ENCODE data around the gene PRKCH. TPM values are rescaled to one million over a fixed set of nuclear protein-coding genes. Genes with fewer than 3 reads are reported as not detected.
"Not testable (repeated sequence)": the region's sequence is repeated elsewhere in the genome, so short reads cannot be mapped to it uniquely, and the experiment has no call there.

Gene PRKCH
- total RNA-seq, 1 experiment from 2014 or later, result 12.4 TPM

- Mint-ChIP-seq H3K27ac (ENCODE audit: low read depth, unreplicated experiment) (no peak overlapping the region), H3K9me3 (ENCODE audit: unreplicated experiment) (no peaks in the 10 kb centered on the region), H3K36me3 (ENCODE audit: insufficient read depth, unreplicated experiment) (no peaks in the 10 kb centered on the region), H3K4me3 (ENCODE audit: unreplicated experiment) (no peak overlapping the region), H3K4me1 (ENCODE audit: insufficient read depth, unreplicated experiment) (no peaks in the 10 kb centered on the region), H3K27me3 (ENCODE audit: insufficient read depth, unreplicated experiment) (no peaks in the 10 kb centered on the region)
- intact Hi-C loops (cut with micrococcal nuclease), result no loop called here
- no peak for DNase-seq (ENCODE audit: unreplicated experiment)
- ChIA-PET POLR2A (no interaction called here), CTCF (no interaction called here)
- TF ChIP-seq, protein P1, sequence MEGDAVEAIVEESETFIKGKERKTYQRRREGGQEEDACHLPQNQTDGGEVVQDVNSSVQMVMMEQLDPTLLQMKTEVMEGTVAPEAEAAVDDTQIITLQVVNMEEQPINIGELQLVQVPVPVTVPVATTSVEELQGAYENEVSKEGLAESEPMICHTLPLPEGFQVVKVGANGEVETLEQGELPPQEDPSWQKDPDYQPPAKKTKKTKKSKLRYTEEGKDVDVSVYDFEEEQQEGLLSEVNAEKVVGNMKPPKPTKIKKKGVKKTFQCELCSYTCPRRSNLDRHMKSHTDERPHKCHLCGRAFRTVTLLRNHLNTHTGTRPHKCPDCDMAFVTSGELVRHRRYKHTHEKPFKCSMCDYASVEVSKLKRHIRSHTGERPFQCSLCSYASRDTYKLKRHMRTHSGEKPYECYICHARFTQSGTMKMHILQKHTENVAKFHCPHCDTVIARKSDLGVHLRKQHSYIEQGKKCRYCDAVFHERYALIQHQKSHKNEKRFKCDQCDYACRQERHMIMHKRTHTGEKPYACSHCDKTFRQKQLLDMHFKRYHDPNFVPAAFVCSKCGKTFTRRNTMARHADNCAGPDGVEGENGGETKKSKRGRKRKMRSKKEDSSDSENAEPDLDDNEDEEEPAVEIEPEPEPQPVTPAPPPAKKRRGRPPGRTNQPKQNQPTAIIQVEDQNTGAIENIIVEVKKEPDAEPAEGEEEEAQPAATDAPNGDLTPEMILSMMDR (IDR thresholded peaks at IDR 0.05; ENCODE audit: unreplicated experiment), result no peak
- BruUV-seq (replicated peaks), result no TSS peak
These were observed 85.3 kb downstream of the PRKCH start for GRCh38 chr14:61406675-61407074.

GRCh38 chr14:61408498-61408897, 87.1 kb downstream of the PRKCH start:
- TF ChIP-seq, protein P1 (IDR thresholded peaks at IDR 0.05; ENCODE audit: unreplicated experiment), result no peak
- Mint-ChIP-seq H3K4me1 (ENCODE audit: insufficient read depth, unreplicated experiment) (no peaks in the 10 kb centered on the region), H3K4me3 (ENCODE audit: unreplicated experiment) (no peak overlapping the region), H3K36me3 (ENCODE audit: insufficient read depth, unreplicated experiment) (no peaks in the 10 kb centered on the region), H3K9me3 (ENCODE audit: unreplicated experiment) (no peaks in the 10 kb centered on the region), H3K27ac (ENCODE audit: low read depth, unreplicated experiment) (no peak overlapping the region), H3K27me3 (ENCODE audit: insufficient read depth, unreplicated experiment) (no peaks in the 10 kb centered on the region)
- CTCF ChIA-PET, result no interaction called here
- no TSS peak for BruUV-seq (replicated peaks)
- intact Hi-C loops (cut with micrococcal nuclease), result no loop called here
- POLR2A ChIA-PET, result interaction anchor here (0.6 to 1.2 kb wide), 2 partner anchors 12 to 457 kb away, joined by 3 to 6 read pairs; no protein-coding TSS in a partner anchor
- DNase-seq (ENCODE audit: unreplicated experiment), result no peak

GRCh38 chr14:61409782-61410181, 88.4 kb downstream of the PRKCH start:
- Mint-ChIP-seq H3K4me3 (ENCODE audit: unreplicated experiment) (no peak overlapping the region), H3K9me3 (ENCODE audit: unreplicated experiment) (no peaks in the 10 kb centered on the region), H3K27me3 (ENCODE audit: insufficient read depth, unreplicated experiment) (no peaks in the 10 kb centered on the region), H3K36me3 (ENCODE audit: insufficient read depth, unreplicated experiment) (no peaks in the 10 kb centered on the region), H3K4me1 (ENCODE audit: insufficient read depth, unreplicated experiment) (no peaks in the 10 kb centered on the region), H3K27ac (ENCODE audit: low read depth, unreplicated experiment) (no peak overlapping the region)
- intact Hi-C loops (cut with micrococcal nuclease), result no loop called here
- DNase-seq (ENCODE audit: unreplicated experiment), result no peak
- ChIA-PET CTCF (interaction anchor here (0.7 kb wide), 1 partner anchor 18 kb away, joined by 4 read pairs; no protein-coding TSS in a partner anchor), POLR2A (interaction anchor here (0.5 to 1.5 kb wide), 2 partner anchors 11 to 91 kb away, joined by 3 to 5 read pairs; no protein-coding TSS in a partner anchor)
- BruUV-seq (replicated peaks), result no TSS peak
- TF ChIP-seq, protein P1 (IDR thresholded peaks at IDR 0.05; ENCODE audit: unreplicated experiment), result no peak

- intact Hi-C loops (cut with micrococcal nuclease); H3K27ac Mint-ChIP-seq (ENCODE audit: low read depth, unreplicated experiment); H3K9me3 Mint-ChIP-seq (ENCODE audit: unreplicated experiment); DNase-seq (ENCODE audit: unreplicated experiment); H3K4me3 Mint-ChIP-seq (ENCODE audit: unreplicated experiment); CTCF ChIA-PET; BruUV-seq (replicated peaks); H3K36me3 Mint-ChIP-seq (ENCODE audit: insufficient read depth, unreplicated experiment); H3K27me3 Mint-ChIP-seq (ENCODE audit: insufficient read depth, unreplicated experiment); POLR2A ChIA-PET: not testable (repeated sequence)
- H3K4me1 Mint-ChIP-seq (ENCODE audit: insufficient read depth, unreplicated experiment), result peaks cover 15% of the 10 kb centered on the region
These were observed 94.6 kb downstream of the PRKCH start for GRCh38 chr14:61415934-61416333.

DNA sequence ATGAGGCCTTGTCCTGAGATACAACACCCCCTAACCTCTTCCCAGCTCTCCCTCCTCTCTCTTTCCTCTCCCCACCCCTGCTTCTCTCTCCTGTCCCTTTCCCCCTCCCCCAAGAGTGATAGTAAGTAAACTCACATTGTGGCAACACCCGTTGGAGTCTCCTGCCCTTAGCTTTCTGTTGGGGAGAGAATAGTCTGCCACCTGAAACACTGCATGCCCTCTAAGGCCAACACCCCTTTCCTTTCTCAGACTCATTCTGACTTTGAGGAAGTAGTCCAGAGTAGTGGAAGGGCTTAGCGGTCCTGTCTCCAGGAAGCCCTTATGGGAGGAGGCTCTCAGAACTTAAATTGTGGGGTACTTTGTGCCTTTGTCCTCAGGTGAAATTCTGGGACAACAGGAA, 95.2 kb downstream of the PRKCH start:
- no peak overlapping the region for H3K27ac Mint-ChIP-seq (ENCODE audit: low read depth, unreplicated experiment)
- H3K4me1 Mint-ChIP-seq (ENCODE audit: insufficient read depth, unreplicated experiment), result peaks cover 22% of the 10 kb centered on the region
- CTCF ChIA-PET, result interaction anchor here (0.7 kb wide), 1 partner anchor 22 kb away, joined by 3 read pairs; no protein-coding TSS in a partner anchor
- no peaks in the 10 kb centered on the region for H3K27me3 Mint-ChIP-seq (ENCODE audit: insufficient read depth, unreplicated experiment)
- DNase-seq (ENCODE audit: unreplicated experiment), result no peak
- TF ChIP-seq, protein P1 (IDR thresholded peaks at IDR 0.05; ENCODE audit: unreplicated experiment), result no peak
- no TSS peak for BruUV-seq (replicated peaks)
- H3K4me3 Mint-ChIP-seq (ENCODE audit: unreplicated experiment), result no peak overlapping the region
- H3K9me3 Mint-ChIP-seq (ENCODE audit: unreplicated experiment), result no peaks in the 10 kb centered on the region
- intact Hi-C loops (cut with micrococcal nuclease), result no loop called here
- POLR2A ChIA-PET, result no interaction called here
- no peaks in the 10 kb centered on the region for H3K36me3 Mint-ChIP-seq (ENCODE audit: insufficient read depth, unreplicated experiment)

All from MCF 10A (cell line).